OCI-LY1 (cell line): ENCODE measurements around the gene VAV3.

Experiments used
- CTCF ChIP-seq: fragments of 200-600 bp; sonication (generic), shearing (Covaris generic); IDR thresholded peaks from 2 replicates; pipeline ENCODE4 v1.5.1; 2017; ENCODE audit warnings: mild to moderate bottlenecking, antibody characterized with exemption, low read length, moderate library complexity, mixed read lengths
- EZH2 ChIP-seq: fragments of 200-600 bp; sonication (generic), shearing (Covaris generic); IDR thresholded peaks from 2 replicates; pipeline ENCODE4 v1.8.0; 2017; ENCODE audit warnings: borderline replicate concordance, mixed run types, mild to moderate bottlenecking, antibody characterized with exemption, low read length, moderate library complexity, mixed read lengths

GRCh38 chr1:107692580-107693345, 272.2 kb downstream of the VAV3 start:
- TF ChIP-seq CTCF (no peak), EZH2 (no peak)
